HG03097 (cell line): ENCODE measurements around the gene CDK19.

Source experiments
- ATAC-seq: cut with Tn5 transposase; IDR thresholded peaks from one replicate; pipeline ENCODE4 v1.9.1; 2021; ENCODE audit not compliant: unreplicated experiment, low FRiP score

Gene CDK19

DNA sequence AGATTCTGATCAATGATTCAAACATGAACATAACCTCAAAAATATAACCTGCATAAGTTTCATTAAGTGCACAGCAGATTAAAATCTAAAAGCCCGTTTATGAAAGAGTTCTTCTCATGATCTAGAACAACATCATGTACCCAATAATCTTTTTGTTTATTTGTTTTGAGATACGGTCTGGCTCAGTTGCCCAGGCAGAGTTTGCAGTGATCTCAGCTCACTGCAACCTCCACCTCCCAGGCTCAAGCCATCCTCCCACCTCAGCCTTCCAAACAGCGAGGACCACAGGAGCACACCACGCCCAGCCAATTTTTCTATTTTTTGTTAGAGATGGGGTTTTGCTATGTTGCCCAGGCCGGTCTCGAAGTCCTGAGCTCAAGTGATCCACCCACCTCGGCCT, 149.7 kb downstream of the CDK19 start:
- ATAC-seq, result no peak

DNA sequence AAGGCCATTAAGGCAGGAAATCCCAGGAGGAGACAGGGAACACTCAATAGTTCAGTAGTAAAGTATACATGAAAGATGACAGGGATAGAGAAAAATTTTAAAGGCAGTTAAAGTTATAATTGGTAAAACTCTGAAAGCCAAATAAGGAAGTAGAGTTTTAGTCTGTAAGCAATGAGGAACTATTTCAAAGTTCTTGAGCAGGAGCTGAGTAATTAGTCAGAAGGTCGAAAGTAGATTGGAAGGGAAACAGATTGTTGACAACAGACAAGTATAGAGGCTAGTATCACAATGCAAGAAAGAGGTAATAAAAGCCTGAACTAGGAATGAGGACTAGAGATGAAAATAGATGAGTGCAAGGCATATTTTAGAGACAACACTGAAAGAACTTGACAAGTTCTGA, 150.3 kb downstream of the CDK19 start:
- ATAC-seq, result no peak

GRCh38 chr6:110662490-110663211, 152.6 kb downstream of the CDK19 start:
- no peak for ATAC-seq

GRCh38 chr6:110661414-110661813, 153.9 kb downstream of the CDK19 start:
- ATAC-seq, result no peak

DNA sequence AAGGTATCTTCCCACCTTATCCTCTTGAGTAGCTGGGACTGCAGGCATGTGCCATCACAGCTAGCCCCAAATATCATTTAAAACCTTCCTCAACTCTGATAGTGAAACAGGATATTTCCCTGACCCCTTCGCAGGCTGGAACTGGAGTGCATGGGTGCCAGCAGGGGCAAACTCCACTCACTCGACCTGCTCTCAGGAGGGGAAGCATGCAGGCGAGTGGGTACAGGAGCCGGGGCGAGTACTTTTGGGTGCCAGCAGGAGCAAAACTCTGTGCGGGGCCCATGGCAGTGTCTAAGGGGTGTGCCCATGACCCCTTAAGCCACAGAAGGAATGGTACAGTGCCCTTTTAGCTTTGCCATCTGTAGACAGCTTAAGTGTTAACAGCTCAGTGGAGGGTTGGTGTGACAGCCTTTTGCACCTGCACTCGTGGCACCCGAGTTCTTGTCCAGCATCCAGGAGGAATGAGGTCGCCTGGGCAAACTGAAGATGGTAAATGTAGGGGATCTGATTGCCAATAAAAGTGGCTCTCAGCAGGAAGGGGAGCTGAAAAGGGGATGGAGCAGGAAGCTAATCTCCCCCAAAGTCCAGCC, 155.1 kb downstream of the CDK19 start:
- ATAC-seq, result no peak

GRCh38 chr6:110658631-110659211, 156.5 kb downstream of the CDK19 start:
- no peak for ATAC-seq

DNA sequence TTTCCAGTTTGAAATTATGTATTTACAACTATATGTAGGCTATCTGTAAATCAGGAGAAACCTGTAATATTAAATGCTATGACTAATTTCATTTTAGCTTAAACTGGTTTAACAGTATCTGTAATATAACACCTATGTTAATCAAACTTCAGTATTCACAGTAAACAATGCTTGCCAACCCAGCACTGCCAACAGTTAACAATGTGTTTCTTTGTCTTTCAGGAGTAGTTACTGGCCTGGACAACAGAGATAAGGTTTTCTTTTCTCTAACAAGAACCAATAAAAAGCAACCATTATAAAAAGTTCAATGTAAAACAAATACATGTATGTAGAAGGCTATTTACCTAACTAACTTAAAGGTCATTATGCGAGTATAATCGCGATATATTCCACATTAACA, 158.8 kb downstream of the CDK19 start:
- ATAC-seq, result no peak

DNA sequence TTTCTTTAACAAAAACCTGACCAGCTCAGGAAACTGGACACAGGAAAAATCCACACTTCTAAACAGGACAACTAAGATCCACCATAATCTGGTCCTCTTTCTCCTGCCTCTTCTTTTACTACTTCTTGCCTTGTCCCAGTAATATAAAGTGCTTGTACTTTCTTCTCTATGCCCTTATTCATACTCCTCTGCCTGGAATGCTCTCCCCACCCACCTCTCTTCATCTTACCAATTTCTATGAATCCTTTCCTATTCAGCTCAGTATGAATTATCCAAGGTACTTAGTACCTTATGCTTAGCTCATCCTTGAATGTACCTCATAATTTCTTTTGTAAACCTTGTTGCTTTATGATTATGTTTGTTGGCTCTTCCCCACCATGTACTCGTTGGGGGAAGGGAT, 159.4 kb downstream of the CDK19 start:
- ATAC-seq, result no peak

DNA sequence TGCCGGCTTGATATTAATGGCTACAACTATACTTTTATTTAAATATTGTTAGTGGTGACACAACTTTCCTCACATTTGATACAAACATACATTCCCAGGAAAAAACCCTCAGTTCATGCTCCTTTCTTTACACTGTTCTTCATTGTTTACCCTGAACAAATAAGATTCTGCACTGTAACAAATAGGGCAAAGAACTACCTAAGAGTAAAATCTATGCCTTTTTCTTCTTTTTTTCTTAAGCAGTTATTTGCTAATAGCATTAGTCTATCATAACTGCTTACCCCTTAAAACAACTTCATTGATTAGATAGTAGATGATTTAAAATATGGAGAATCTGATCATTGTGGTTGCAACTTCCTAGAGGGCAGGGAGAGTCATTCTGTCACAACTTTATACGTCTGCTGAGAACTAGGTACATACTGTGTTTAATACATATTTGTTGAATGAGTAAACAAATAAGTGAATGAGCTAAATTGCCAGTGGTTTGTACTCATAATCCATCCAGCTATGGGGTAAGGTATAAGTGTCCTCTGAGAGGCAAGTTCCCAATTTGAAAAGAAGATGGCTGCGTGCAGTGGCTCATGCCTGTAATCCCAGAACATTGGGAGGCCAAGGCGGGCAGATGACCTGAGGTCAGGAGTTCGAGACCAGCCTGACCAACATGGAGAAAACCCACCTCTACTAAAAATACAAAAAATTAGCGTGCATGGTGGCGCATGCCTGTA, 161.0 kb downstream of the CDK19 start:
- no peak for ATAC-seq

DNA sequence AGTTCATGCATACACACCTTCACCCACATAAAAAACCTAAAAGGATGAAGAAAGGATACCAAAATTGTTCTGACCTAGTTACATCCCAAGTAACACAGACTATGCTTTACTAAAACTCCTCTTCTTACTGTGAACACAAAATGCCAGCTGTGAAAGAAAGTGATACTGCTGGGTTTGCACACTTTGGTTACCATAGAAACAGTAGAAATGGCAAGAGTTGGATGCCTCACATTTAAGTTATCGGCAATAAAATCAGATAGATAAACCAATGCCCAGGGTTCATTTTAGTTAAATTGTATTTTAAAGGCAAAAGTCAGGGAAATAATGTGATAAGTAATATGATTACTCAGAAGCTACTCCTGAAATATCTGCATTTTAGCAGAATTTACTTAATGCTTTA, 161.9 kb downstream of the CDK19 start:
- no peak for ATAC-seq

DNA sequence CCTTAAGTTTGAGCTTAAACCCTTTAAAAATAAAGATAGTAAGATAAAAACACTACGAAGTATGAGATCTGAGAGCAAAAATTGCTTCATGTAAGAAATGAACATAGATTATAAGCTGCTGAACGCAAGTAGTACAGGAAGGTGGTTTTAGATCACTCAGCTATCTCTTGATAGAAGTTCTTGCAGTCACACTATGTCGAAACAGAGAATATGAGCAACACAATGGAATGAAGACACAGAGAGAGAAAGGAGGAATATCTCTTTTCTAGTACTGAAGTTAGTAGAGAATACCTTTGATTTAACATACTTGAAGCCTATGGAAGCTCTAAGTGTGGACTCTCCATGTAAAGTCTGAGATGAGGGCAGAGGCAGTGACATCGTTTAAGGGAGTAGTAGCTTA, 162.7 kb downstream of the CDK19 start:
- no peak for ATAC-seq

- no peak for ATAC-seq
Measured at GRCh38 chr6:110650755-110651154, 164.5 kb downstream of the CDK19 start.

- ATAC-seq, result no peak
Measured at GRCh38 chr6:110649704-110650103, 165.6 kb downstream of the CDK19 start.

DNA sequence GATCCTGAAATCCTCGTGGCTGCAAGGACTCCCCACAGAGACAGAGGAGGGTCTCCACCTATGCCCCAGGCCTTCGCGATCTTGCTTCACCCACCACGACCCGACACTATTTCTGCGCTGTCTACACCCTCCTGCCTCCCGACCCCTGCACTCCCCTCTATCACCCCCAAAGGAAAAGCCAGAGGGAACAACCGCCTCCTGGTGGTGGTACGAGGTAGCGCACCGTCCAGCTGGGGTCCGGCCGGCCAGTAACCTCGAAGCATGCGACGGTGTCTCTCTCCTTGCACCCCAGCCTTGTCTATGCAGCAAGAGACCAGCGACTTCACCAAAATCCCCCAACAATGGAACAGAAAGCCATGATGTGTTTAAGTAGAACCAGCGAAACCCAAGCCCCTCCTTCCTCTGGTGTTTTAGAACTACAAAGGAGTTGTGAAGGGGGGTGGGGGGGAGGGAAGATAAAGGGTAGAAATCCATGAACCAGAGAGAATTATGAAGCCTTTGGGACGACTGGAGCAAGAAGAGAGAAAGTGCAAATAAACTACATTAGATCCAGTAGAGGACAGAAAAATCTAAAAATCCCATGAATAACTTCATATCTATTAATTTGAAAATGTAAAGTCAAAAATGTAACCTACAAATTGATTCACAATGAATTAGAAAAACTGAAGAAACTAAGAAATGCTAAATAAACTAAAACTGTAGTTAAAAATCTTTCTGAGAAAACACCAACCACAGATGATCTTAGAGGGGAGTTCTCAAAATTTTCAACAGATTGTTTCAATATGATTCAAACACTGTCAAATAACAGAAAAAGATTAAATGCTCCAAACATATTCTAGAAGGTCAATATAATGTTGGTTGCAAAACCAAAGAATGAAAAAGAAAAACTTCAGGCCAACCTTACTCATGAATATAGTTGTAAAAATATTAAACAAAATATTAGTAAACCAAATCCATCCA, 168.0 kb downstream of the CDK19 start:
- ATAC-seq, result no peak

- ATAC-seq, result no peak
Measured at GRCh38 chr6:110646419-110646698, 168.9 kb downstream of the CDK19 start.

GRCh38 chr6:110645685-110646418, 169.4 kb downstream of the CDK19 start:
- no peak for ATAC-seq

DNA sequence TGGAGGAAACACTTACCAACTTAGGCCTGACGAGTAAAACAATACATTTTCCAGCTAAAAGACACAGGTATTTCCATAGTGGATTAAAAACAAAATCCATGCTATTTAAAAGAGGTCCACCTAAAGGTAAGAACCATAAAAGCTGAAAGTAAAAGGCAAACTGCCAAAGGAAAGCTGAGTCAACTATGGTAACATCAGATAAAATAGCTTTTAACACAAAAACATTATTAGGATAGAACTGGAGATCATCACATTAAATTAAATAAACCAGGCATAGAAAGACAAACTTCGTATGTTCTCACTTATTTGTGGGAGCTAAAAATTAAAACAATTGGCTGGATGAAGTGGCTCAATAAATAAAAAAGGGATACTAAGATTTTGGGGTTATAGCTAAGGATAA, 172.1 kb downstream of the CDK19 start:
- ATAC-seq, result no peak

GRCh38 chr6:110642711-110643110, 172.6 kb downstream of the CDK19 start:
- no peak for ATAC-seq

- no peak for ATAC-seq
Measured at GRCh38 chr6:110636781-110637180, 178.5 kb downstream of the CDK19 start.

DNA sequence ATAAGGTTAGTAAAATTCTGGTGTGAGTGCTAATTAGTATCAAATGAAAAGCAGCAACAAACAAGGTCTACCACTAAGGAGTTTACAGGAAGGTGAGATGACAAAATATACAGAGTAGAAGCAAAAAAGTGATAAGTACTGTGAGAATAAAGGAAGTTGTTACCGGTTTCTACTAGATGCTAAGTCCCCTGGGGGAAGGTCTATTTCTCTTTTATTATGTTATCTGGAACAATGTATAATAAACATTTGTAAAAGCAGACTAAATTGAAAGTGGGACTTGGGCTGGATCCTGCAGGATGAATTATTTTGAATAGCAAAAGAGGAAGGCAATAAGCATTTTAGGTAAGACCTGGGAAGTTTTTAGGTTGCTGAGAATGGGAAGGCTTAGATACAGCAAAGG, 180.2 kb downstream of the CDK19 start:
- ATAC-seq, result no peak
